ENCODE data around the gene PROSER3.

GRCh38 chr19:35789978-35790944, 32.3 kb downstream of the PROSER3 start:
- TF ChIP-seq CTCF (conservative IDR thresholded peaks at IDR 0.05 in 1 of 2, IDR thresholded peaks at IDR 0.05 in 1 of 2; ENCODE audit: extremely low read depth in 1 of 2, insufficient read depth in 1 of 2, low read depth in 1 of 2, low read length in 2 of 2) (no peak), EZH2 (IDR thresholded peaks at IDR 0.05; ENCODE audit: borderline replicate concordance, low read length) (no peak)

Measured in mammary epithelial cell (primary cell).